ENCODE data around the gene PKP3. TPM values are rescaled to one million over a fixed set of nuclear protein-coding genes. Genes with fewer than 3 reads are reported as not detected.
"Not testable (repeated sequence)": the region's sequence is repeated elsewhere in the genome, so short reads cannot be mapped to it uniquely, and the experiment has no call there.

Gene PKP3, protein sequence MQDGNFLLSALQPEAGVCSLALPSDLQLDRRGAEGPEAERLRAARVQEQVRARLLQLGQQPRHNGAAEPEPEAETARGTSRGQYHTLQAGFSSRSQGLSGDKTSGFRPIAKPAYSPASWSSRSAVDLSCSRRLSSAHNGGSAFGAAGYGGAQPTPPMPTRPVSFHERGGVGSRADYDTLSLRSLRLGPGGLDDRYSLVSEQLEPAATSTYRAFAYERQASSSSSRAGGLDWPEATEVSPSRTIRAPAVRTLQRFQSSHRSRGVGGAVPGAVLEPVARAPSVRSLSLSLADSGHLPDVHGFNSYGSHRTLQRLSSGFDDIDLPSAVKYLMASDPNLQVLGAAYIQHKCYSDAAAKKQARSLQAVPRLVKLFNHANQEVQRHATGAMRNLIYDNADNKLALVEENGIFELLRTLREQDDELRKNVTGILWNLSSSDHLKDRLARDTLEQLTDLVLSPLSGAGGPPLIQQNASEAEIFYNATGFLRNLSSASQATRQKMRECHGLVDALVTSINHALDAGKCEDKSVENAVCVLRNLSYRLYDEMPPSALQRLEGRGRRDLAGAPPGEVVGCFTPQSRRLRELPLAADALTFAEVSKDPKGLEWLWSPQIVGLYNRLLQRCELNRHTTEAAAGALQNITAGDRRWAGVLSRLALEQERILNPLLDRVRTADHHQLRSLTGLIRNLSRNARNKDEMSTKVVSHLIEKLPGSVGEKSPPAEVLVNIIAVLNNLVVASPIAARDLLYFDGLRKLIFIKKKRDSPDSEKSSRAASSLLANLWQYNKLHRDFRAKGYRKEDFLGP
- 1 to 10 TPM; 4.0 to 7.4 (median 5.2) TPM for polyA plus RNA-seq (ENCODE audit: insufficient read length in 4 of 4)

DNA sequence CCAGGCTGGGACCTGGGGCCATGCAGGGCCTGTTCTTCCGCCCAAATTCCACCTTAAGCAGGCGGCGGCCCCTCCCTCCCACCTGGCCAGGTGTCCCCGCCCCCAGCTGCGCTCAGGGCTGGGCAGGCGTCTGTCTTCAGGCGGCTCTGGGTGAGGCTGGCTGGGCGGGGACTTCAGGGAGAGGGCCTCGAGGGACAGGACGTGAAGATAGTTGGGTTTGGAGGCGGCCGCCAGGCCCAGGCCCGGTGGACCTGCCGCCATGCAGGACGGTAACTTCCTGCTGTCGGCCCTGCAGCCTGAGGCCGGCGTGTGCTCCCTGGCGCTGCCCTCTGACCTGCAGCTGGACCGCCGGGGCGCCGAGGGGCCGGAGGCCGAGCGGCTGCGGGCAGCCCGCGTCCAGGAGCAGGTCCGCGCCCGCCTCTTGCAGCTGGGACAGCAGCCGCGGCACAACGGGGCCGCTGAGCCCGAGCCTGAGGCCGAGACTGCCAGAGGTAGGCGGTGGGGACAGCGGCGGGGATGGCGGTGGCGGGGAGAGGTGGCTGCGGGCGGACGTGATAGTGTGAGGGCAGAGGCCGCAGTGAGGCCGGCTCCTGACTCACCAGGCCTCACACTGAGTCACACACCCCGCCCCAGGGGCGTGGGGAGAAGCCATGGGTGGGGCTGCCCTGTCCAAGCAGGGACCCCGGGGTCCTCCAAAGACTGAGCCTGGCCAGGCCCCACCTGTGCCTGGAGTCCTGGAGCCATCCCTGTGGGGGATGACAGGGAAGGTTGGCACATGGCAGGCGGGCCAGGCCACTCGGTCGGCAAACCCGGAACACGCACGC is at the start of gene PKP3:
Gene PKP3 (plus strand): TSS at position 176 of the 824 bp plus-strand sequence. CDS start 84 bp downstream, at position 260.
- no peak for DNase-seq (ENCODE audit: low read depth in 4 of 4, low spot score in 3 of 4)

DNA sequence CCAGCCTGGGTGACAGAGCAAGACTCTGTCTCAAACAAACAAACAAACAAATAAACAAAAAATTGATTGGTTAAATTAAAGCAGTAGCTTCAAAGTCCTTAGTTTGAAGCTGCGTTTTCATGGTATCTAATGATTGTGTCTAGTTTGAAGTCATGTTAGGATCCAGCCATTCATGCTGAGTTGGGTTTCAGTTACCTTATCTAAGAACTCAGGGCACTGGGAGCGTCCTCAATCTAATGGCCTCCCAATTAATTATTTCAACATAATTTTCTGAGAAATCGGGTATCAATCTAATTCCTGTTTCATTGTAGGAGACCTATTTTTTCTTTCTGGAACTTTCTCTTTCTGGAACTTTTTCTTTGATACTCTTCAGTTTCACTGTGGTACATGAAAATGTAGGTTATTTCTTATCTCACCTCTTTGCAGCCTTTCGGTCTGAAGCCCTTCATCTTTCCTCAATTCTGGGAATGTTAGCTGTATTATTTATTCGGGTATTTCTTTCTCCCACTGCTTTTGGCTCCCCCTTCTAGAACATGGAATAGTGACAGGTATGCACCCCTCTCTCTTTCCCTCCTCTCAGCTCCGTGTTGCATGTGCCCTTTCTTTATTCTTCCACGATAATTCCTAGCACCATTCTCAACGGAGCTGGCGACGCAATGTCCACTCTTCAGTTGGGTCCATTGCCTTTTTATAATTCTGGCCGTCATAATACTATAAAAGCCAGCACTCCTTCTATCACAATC is 49.0 kb upstream of the PKP3 start:
- no peak for DNase-seq (ENCODE audit: low read depth in 4 of 4, low spot score in 3 of 4)

DNA sequence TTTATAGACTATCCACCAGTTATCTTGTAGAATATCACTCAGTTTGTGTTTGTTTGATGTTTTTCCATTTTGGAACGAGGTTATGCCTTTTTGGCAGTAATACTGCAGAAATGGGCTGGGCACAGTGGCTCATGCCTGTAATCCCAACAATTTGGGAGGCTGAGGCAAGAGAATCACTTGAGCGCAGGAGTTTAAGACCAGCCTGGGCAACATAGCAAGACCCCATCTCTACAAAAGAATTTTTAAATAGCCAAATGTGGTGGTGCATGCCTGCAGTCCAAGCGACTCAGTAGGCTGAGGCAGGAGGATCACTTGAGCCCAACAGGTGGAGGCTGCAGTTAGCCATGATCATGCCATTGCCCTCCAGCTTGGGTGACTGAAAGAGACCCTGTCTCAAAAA is 47.5 kb upstream of the PKP3 start:
- DNase-seq (ENCODE audit: low read depth in 4 of 4, low spot score in 3 of 4) = no peak

DNA sequence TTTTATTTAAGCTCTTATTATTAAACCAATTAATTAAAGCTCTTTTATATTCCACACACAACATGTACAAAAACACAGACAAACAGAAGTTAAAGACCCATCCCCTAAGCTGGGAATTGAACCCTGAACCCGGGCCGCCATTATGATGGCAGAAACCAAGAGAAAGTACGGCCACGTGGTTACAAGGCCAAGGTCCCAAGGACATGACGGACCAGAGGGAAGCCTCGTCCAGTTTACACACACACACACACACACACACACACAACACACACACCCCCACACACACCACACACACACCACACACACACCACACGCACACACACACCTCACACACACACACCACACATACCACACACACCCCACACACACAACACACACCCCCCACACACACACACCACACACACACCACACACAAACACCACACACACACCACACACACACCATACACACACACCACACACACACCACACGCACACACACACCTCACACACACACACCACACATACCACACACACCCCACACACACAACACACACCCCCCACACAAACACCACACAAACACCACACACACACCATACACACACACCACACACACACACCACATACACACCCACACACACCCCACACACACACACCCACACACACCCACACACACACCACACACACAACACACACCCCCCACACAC is 44.6 kb upstream of the PKP3 start:
- DNase-seq (ENCODE audit: low read depth in 4 of 4, low spot score in 3 of 4) = not testable (repeated sequence)

DNA sequence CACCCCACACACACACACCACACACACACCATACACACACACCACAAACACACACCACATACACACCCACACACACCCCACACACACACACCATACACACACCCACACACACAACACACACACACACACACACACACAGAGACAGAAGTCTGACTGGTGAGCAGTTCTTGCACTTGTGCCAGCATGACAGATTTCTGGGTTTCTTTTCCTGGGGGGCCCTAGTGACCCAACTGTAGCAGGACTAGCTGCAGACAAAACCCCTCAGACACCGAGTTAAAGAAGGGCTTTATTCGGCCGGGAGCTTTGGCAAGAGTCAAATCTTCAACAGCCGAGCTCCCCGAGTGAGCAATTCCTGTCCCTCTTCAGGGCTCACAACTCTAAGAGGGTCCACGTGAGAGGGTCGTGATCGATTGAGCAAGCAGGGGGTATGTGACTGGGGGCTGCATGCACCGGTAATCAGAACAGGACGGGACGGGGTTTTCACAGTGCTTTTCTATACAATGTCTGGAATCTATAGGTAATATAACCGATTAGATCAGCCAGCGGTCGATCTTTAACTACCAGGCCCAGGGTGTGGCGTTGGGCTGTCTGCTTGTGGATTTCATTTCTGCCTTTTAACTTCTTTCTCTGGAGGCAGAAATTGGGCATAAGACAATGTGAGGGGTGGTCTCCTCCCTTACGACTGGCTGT is 43.8 kb upstream of the PKP3 start:
- DNase-seq (ENCODE audit: low read depth in 4 of 4, low spot score in 3 of 4) = not testable (repeated sequence)

DNA sequence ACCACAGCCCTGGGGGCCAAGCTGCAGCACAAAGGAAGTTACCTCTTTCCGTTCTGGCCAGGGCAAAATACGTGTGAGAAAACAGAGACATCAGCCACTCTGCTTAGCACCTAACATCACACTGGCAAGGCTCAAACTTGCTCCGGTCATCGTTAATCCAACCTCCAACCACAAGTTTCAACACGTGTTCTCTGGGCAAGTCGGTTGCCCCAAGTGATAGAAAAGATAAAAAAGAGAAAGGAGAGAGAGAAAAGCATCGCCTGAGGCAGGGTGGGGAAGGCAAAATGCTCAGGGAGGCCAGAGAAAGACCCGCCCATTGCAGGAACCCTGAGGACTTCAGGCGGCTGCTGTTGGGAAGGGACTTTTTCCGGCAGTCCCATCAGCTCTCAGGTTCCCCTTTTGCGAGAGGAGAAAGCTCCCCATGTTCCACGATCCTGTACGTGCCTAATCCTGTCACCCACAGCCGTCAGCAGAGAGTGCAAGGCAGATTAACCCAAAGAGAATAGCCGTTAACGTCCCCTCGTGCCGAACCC is 43.2 kb upstream of the PKP3 start:
- no peak for DNase-seq (ENCODE audit: low read depth in 4 of 4, low spot score in 3 of 4)

DNA sequence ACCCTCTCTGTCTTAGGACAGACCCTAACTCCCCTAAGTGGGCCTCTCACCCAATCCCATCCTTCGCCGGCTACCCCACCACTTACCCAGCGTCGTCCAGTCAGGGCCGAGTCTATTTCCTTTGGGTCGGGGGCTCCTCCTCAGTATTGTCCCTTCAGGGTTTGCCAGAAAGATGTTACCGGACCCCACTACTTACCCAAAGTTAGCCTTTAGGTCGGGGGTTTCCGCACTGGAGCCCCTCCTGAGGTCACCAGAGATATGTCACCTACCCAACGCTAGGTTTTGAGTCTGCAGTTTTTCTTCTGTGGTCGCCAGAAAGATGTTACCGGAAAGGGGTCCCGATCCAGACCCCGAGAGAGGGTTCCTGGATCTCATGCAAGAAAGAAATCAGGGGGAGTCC is 42.6 kb upstream of the PKP3 start:
- DNase-seq (ENCODE audit: low read depth in 4 of 4, low spot score in 3 of 4) = no peak

DNA sequence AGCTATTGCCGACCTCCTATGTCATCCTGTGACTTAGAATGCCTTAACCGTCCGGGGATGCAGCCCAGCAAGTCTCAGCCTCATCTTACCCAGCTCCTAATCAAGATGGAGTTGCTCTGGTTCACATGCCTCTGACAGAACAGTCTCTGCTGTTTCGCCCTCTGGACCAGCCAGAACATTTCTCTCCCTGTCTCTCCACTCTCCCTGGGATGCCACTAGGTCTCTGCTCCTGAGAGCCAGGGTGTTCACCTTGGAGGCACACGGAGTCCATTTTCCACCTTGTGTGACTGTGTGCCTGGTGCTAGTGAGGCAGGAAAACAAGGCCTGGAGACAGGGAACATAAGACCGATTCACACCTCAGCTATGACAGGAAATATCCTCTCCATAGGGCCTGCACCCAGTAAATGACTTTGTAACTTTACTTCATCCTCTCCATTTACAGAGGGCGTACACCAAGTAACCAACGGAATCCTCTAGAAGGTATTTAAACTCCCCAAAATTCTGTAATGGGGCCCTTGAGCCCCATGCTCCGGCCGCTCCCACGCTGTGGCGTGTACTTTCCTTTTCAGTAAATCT is 41.5 kb upstream of the PKP3 start:
- DNase-seq (ENCODE audit: low read depth in 4 of 4, low spot score in 3 of 4) = no peak

DNA sequence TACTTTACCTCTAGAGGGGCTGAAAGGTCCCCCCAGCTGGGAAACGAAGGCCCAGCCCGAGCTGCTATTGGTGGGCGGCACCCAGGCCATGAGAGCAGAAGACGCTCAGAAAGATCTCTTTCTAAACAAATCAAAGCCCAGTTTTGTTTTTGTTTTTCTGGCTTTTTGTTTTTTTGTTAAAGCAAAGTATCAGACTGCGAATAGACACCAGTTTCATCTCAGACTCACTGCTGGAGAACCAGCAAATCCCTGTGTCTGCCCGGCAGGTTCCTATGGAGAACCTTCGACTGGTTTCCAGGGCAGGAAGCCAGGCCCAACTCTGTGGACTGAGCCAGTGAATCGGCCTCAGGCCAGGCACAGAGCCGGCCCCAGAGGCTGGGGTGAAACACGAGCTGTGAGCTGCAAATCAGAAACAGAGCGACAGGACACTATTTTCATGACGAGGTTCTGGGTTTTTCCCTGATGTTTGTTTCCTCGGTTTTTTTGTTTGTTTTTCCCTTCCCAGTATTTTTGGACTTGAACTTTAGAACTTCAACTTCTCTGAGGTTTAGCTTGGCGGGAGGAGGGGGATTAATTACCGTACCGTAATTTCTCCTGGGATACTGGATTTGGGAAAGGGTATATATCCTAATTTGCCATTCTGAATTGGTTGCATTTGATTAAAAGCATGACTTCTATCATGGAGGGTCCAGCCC is 40.7 kb upstream of the PKP3 start:
- DNase-seq (ENCODE audit: low read depth in 4 of 4, low spot score in 3 of 4) = peak in 1 of 4 donors; percentile 58

DNA sequence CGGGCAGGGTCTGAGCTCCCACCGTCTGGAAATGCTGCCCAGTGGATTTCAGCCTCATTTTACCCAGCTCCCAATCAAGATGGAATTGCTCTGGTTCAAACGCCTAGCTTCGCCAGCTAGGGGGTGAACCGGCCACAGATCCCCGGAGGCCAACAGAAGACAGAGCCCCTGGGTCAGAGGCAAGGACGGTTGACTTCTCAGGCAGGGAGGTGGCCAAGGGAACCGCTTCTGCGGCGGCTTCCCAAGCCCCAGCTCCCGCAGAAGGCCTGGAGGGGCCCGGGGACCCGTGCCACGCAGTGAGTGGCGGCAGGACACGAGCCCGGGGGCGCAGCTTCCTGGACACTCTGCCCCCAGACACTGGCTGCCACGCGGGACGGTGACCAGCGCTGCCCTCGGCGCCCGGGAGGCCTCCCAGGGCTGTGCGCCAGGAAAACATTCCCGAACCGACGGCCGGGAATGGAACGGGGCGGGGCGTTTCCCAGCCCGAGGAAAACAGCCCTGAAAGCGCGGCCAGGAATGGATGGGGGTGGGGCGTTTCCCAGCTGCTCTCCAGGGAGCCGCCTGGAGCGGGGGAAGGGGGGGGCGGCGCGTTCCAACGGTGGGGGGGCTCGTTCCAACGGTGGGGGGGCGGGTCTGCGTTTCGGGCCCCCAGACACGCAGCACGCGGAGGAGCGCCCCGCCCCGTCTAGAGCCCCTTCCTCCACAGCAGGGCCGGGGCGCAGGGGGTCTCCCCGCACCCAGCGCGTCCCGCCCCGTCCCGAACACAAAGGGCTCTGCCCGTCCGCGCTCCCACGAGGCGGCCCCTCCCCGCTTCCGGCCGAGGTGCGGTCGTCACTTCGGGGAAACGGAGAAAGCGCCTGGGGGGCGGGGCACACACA is 38.2 kb upstream of the PKP3 start:
- DNase-seq (ENCODE audit: low read depth in 4 of 4, low spot score in 3 of 4) = peak; percentile 83 to 90 (median 88)

DNA sequence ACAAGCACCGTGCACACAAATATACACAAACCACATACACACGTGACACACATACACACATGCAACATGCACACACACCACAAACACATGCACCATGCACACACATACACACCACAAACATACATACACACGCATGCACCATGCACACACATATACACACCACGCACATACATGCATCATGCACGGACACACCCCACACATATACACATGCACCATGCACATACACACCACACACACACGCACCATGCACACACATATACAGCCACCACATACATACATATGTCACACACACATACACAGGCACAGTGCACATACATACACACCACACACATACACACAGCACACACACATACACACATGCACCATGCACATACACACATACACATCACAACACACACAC is 37.4 kb upstream of the PKP3 start:
- no peak for DNase-seq (ENCODE audit: low read depth in 4 of 4, low spot score in 3 of 4)

DNA sequence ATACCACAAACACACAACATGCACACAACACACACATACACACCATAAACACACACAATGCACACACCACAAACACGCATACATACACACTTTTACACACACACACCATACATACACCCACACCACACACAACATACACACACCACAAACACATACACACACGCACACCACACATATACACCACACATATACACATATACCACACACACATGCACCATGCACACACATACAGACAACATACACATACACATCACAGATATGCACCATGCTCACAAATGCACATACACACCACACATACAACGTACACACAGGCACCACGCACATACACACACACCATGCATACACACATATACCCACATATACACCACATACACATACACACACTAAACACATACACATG is 36.4 kb upstream of the PKP3 start:
- no peak for DNase-seq (ENCODE audit: low read depth in 4 of 4, low spot score in 3 of 4)

DNA sequence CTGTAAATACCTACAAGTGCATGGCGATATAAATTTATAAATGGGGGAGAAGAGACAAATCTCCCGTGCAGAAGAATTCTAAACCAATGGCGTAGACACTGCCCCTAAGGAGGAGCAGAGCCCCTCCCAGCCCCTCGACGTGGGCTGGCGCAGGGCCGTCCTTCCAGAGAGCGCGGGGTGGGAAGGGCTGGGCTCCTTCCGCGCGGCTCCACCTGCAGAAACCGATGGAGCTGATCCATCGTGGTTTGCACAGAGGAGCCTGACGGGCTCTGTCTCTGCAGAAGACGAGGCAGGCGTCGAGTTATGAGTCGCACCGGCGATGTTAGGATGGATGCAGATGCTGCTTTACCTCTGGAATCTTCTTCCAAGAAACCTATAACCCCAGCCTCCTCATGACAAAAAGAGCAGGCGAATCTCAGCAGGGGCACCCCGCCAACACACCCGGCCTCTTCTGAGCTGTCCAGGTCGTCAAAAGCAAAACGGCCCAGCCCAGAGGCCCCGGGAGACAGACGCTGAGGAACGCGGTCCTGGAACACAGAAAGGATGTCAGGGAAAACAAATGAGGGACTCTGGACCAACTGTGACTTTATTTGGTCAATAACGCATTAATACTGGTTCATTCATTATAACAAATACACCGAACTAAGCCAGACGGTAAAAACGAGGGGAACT is 35.7 kb upstream of the PKP3 start:
- DNase-seq (ENCODE audit: low read depth in 4 of 4, low spot score in 3 of 4) = no peak

DNA sequence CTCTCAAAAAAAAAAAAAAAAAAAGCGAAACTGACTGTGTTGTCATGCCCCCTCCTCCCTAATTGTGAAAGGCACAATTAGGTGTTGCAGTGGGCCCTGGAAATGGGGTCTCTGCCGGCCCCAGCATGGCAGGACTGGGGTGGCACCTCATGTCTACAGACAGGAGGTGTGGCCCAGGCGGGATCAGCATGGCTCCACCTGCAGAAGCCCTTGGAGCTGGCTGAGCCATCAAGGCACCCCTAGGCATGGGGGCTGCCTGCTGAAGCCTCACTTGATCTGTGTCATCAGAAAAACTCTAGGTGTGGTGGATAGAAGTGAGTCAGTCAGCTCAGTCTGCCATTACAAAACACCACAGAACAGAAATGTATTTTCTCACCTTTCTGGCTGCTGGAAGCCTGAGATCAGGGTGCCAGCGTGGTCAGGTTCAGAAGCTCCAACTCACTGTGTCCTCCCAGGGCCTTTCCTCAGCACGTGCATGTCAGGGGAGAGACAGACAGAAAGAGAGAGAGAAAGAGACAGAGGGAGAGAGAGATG is 34.8 kb upstream of the PKP3 start:
- DNase-seq (ENCODE audit: low read depth in 4 of 4, low spot score in 3 of 4) = no peak

DNA sequence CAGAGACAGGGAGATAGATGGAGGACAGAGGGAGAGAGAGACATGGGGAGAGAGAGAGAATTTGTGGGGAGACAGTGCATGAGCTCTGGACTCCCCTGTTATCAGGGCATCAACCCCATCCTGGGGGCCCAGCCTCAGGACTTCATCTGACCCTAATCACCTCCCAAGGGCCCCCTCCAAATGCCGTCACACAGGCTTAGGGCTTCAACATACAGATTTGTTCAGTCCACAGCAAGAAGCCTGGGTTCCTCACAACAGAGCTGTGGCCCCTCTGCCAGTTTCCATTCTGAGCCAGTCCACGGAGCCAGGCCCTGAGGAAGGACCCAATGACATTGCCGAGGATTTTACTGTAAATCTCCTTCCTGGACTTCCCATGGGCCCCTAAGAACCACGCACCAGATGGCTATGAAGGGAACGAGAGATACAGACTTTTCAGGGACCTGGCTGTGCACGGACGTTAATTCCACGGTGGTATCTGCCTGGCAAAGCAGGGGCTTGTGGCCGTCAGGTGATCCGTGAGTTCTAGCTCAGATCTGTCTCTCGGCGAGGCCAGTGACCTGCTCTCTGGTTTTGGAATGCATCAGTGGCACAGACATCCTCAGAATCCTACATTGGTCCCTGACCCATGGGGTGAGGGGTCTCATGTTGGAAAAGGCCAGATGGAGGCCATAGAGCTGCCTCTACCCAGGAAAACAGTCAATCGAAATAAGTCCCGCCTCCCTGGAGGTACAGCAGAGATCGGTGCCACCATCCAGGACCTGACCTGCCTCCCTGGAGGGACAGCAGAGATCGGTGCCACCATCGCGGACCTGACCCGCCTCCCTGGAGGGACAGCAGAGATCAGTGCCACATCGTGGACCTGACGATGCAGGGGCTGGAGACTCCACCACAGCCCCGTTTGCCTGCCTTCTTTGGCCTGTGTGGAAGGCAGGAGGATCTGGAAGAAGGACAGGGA is 33.4 kb upstream of the PKP3 start:
- no peak for DNase-seq (ENCODE audit: low read depth in 4 of 4, low spot score in 3 of 4)
